ENCODE results near the gene CHFR. TPM values are rescaled to one million over a fixed set of nuclear protein-coding genes. Genes with fewer than 3 reads are reported as not detected.
"Not testable (repeated sequence)": the region's sequence is repeated elsewhere in the genome, so short reads cannot be mapped to it uniquely, and the experiment has no call there.

Gene CHFR
- total and polyA plus RNA-seq, 2 experiments from 2014 or later = 23.0 to 42.7 TPM

GRCh38 chr12:132861558-132861957, 25.8 kb downstream of the CHFR start:
- H3K4me3 ChIP-seq = no peak overlapping the region
- H3K36me3 ChIP-seq (ENCODE audit: insufficient read depth) = peaks cover 9% of the 10 kb centered on the region
- ATAC-seq (no peak), DNase-seq (ENCODE audit: low spot score) (no peak)
- H3K27me3 ChIP-seq (ENCODE audit: insufficient read depth) = no peaks in the 10 kb centered on the region
- no peaks in the 10 kb centered on the region for H3K9me2 ChIP-seq (ENCODE audit: insufficient read depth)
- Mint-ChIP-seq H3K27me3 (ENCODE audit: insufficient read depth, low read depth, poor library complexity) (peaks cover 4% of the 10 kb centered on the region), H3K4me3 (no peak overlapping the region), H3K4me1 (no peaks in the 10 kb centered on the region), H3K36me3 (ENCODE audit: low read depth) (peaks cover 49% of the 10 kb centered on the region), H3K9me3 (no peaks in the 10 kb centered on the region; the same call in 2 of the 3 replicates), H3K27ac (no peak overlapping the region)
- peaks cover 4% of the 10 kb centered on the region; the same call in 1 of the 2 replicates for H4K20me1 ChIP-seq (replicated peaks; ENCODE audit: insufficient read depth)
- H3F3A ChIP-seq (replicated peaks; ENCODE audit: low read depth) = no peaks in the 10 kb centered on the region
- H2AFZ ChIP-seq = no peak overlapping the region
- H3K4me2 ChIP-seq = no peak overlapping the region
- 0 out of 2 replicates have a peak overlapping the region, but pooled peaks have one; percentile 14 for H3K27ac ChIP-seq (ENCODE audit: low read depth)
- H3K4me1 ChIP-seq (ENCODE audit: insufficient read depth) = no peaks in the 10 kb centered on the region
- TF ChIP-seq EZH2phosphoT487 (IDR thresholded peaks at IDR 0.05; ENCODE audit: unreplicated experiment) (no peak), POLR2AphosphoS5 (IDR thresholded peaks at IDR 0.05; ENCODE audit: low read depth) (no peak), CREB1 (CRISPR knock-in tag; IDR thresholded peaks at IDR 0.05; ENCODE audit: low read depth) (no peak)
- no peaks in the 10 kb centered on the region; the same call in 1 of the 2 replicates for H3K79me2 ChIP-seq (replicated peaks; ENCODE audit: insufficient read depth)

- no peak overlapping the region; the same call in 1 of the 2 replicates for H3K27ac Mint-ChIP-seq
- H3K36me3 ChIP-seq (ENCODE audit: insufficient read depth) = peaks cover 14% of the 10 kb centered on the region; the same call in 1 of the 2 replicates
These were observed 28.6 kb downstream of the CHFR start for GRCh38 chr12:132858718-132859266.

GRCh38 chr12:132857019-132857418, 30.4 kb downstream of the CHFR start:
- peaks cover 14% of the 10 kb centered on the region; the same call in 1 of the 2 replicates for H3K36me3 ChIP-seq (ENCODE audit: insufficient read depth)
- DNase-seq (ENCODE audit: low spot score); H3K4me2 ChIP-seq; H3K4me1 Mint-ChIP-seq; H3K9me2 ChIP-seq (ENCODE audit: insufficient read depth); H3K4me1 ChIP-seq (ENCODE audit: insufficient read depth); H4K20me1 ChIP-seq (replicated peaks; ENCODE audit: insufficient read depth); H3K4me3 ChIP-seq; H3K27ac Mint-ChIP-seq; ATAC-seq; H3K27me3 Mint-ChIP-seq (ENCODE audit: insufficient read depth, low read depth, poor library complexity); H3K79me2 ChIP-seq (replicated peaks; ENCODE audit: insufficient read depth); H3K27ac ChIP-seq (ENCODE audit: low read depth); H3K4me3 Mint-ChIP-seq; H3K27me3 ChIP-seq (ENCODE audit: insufficient read depth); H3K9me3 Mint-ChIP-seq; H3F3A ChIP-seq (replicated peaks; ENCODE audit: low read depth); H2AFZ ChIP-seq: not testable (repeated sequence)
- peaks cover 67% of the 10 kb centered on the region for H3K36me3 Mint-ChIP-seq (ENCODE audit: low read depth)

More at GRCh38 chr12:132858718-132859266, 28.6 kb downstream of the CHFR start:
- Mint-ChIP-seq H3K27me3 (ENCODE audit: insufficient read depth, low read depth, poor library complexity) (peaks cover 2% of the 10 kb centered on the region), H3K9me3 (no peaks in the 10 kb centered on the region; the same call in 2 of the 3 replicates), H3K4me3 (no peak overlapping the region), H3K4me1 (no peaks in the 10 kb centered on the region; the same call in 2 of the 3 replicates), H3K36me3 (ENCODE audit: low read depth) (peaks cover 55% of the 10 kb centered on the region)
- peaks cover 2% of the 10 kb centered on the region; the same call in 1 of the 2 replicates for H4K20me1 ChIP-seq (replicated peaks; ENCODE audit: insufficient read depth)
- TF ChIP-seq ZNF114 (CRISPR knock-in tag; IDR thresholded peaks at IDR 0.05) (no peak), CREB1 (CRISPR knock-in tag; IDR thresholded peaks at IDR 0.05; ENCODE audit: low read depth) (no peak), JUNB (IDR thresholded peaks at IDR 0.05; ENCODE audit: unreplicated experiment) (no peak), NANOG (IDR thresholded peaks at IDR 0.05; ENCODE audit: borderline replicate concordance) (no peak), POLR2AphosphoS5 (IDR thresholded peaks at IDR 0.05; ENCODE audit: low read depth) (no peak), REST (IDR thresholded peaks at IDR 0.05; ENCODE audit: unreplicated experiment) (no peak), EZH2phosphoT487 (IDR thresholded peaks at IDR 0.05; ENCODE audit: unreplicated experiment) (no peak), STAT1 (IDR thresholded peaks at IDR 0.05; ENCODE audit: unreplicated experiment) (no peak)
- no peak overlapping the region for H3K27ac ChIP-seq (ENCODE audit: low read depth)
- H3K9me2 ChIP-seq (ENCODE audit: insufficient read depth) = no peaks in the 10 kb centered on the region
- H3K4me3 ChIP-seq = no peak overlapping the region
- H3F3A ChIP-seq (replicated peaks; ENCODE audit: low read depth) = no peaks in the 10 kb centered on the region
- H3K27me3 ChIP-seq (ENCODE audit: insufficient read depth) = no peaks in the 10 kb centered on the region
- H2AFZ ChIP-seq = no peak overlapping the region
- H3K4me2 ChIP-seq = no peak overlapping the region
- H3K4me1 ChIP-seq (ENCODE audit: insufficient read depth) = no peaks in the 10 kb centered on the region
- DNase-seq (ENCODE audit: low spot score) (no peak), ATAC-seq (no peak)
- no peaks in the 10 kb centered on the region for H3K79me2 ChIP-seq (replicated peaks; ENCODE audit: insufficient read depth)

Measured in GM23338 (cell line).